H1 (cell line): ENCODE results near the gene TBK1.

Source experiments
- CTCF ChIP-seq, 3 experiments: IDR thresholded peaks; 1 replicate in 2 of 3; 2 replicates in 1 of 3; pipeline versions ENCODE4 v1.5.1 to v1.6.1; 2011; ENCODE audit warnings: low read length in 3 of 3, mild to moderate bottlenecking in 3 of 3, inconsistent platforms in 2 of 3, low read depth in 1 of 3, moderate library complexity in 1 of 3; ENCODE audit not compliant: insufficient read depth in 1 of 3; ENCODE audit errors: control extremely low read depth in 1 of 3
- POLR2A ChIP-seq, 2 experiments: IDR thresholded peaks; 1 replicate in 1 of 2; 2 replicates in 1 of 2; pipeline ENCODE4 v1.6.1; 2011; ENCODE audit warnings: low read depth in 2 of 2, low read length in 2 of 2, mild to moderate bottlenecking in 2 of 2; ENCODE audit errors: control extremely low read depth in 1 of 2
- RFX5 ChIP-seq: IDR thresholded peaks from 2 replicates; pipeline ENCODE4 v1.6.1; 2011; ENCODE audit warnings: low read depth, low read length, improper control_type of control experiment, borderline replicate concordance
- TEAD4 ChIP-seq: IDR thresholded peaks from 2 replicates; pipeline ENCODE4 v1.6.1; 2012; ENCODE audit warnings: low read depth, low read length, inconsistent platforms, mixed read lengths

- TF ChIP-seq CTCF (IDR thresholded peaks at IDR 0.05; ENCODE audit: control extremely low read depth in 1 of 3, insufficient read depth in 1 of 3, low read depth in 1 of 3, low read length in 3 of 3): no peak
- no peak for TF ChIP-seq RFX5
- no peak for TF ChIP-seq TEAD4
- TF ChIP-seq POLR2A (IDR thresholded peaks at IDR 0.05; ENCODE audit: control extremely low read depth in 1 of 2, low read depth in 2 of 2, low read length in 2 of 2): no peak
These were observed 5.1 kb downstream of the TBK1 start for GRCh38 chr12:64457032-64457431.
